ENCODE results near the gene FLRT1.

The FLRT1 gene

GRCh38 chr11:64048042-64048854, 12.5 kb downstream of the FLRT1 start:
- DNase-seq = no peak

GRCh38 chr11:64049509-64049908, 13.8 kb downstream of the FLRT1 start:
- DNase-seq = no peak

- no peak for DNase-seq
Observed at GRCh38 chr11:64051297-64051696, 15.6 kb downstream of the FLRT1 start.

- DNase-seq = no peak
Observed at GRCh38 chr11:64052436-64052835, 16.7 kb downstream of the FLRT1 start.

GRCh38 chr11:64052938-64053622, 17.3 kb downstream of the FLRT1 start:
- DNase-seq = no peak

- DNase-seq = no peak
Observed at GRCh38 chr11:64053699-64054098, 18.0 kb downstream of the FLRT1 start.

GRCh38 chr11:64055077-64055476, 19.3 kb downstream of the FLRT1 start:
- no peak for DNase-seq

- no peak for DNase-seq
Observed at GRCh38 chr11:64056213-64056785, 20.6 kb downstream of the FLRT1 start.

GRCh38 chr11:64056861-64057260, 21.1 kb downstream of the FLRT1 start:
- DNase-seq = no peak

- no peak for DNase-seq
Observed at GRCh38 chr11:64057890-64058289, 22.2 kb downstream of the FLRT1 start.

- DNase-seq = peak; percentile 62
Observed at GRCh38 chr11:64058494-64058893, 22.8 kb downstream of the FLRT1 start.

- DNase-seq = no peak
Observed at GRCh38 chr11:64059339-64060140, 23.8 kb downstream of the FLRT1 start.

GRCh38 chr11:64060263-64060860, 24.6 kb downstream of the FLRT1 start:
- no peak for DNase-seq

GRCh38 chr11:64060861-64061444, 25.2 kb downstream of the FLRT1 start:
- DNase-seq = peak; percentile 16

- DNase-seq = no peak
Observed at GRCh38 chr11:64062185-64063039, 26.7 kb downstream of the FLRT1 start.

GRCh38 chr11:64063777-64064176, 28.0 kb downstream of the FLRT1 start:
- no peak for DNase-seq

- DNase-seq = no peak
Observed at GRCh38 chr11:64064374-64065140, 28.8 kb downstream of the FLRT1 start.

GRCh38 chr11:64065141-64065465, 29.4 kb downstream of the FLRT1 start:
- no peak for DNase-seq

- no peak for DNase-seq
Observed at GRCh38 chr11:64065712-64066111, 30.0 kb downstream of the FLRT1 start.

GRCh38 chr11:64067230-64067993, 31.7 kb downstream of the FLRT1 start:
- no peak for DNase-seq
